ENCODE results near the gene CPLANE2. TPM values are rescaled to one million over a fixed set of nuclear protein-coding genes. Genes with fewer than 3 reads are reported as not detected.

CPLANE2 gene
- total and polyA plus RNA-seq, 2 donors from 2014 or later: 7.9 to 9.4 TPM

GRCh38 chr1:16242556-16243214 is 5.7 kb upstream of the CPLANE2 start:
- Histone ChIP-seq H3K4me1 (ENCODE audit: control insufficient read depth in 2 of 3, insufficient read depth in 2 of 3, low read depth in 1 of 3, low read length in 3 of 3) (peaks cover 1 to 5% (median 2%) of the 10 kb centered on the region in 3 donors), H3K36me3 (ENCODE audit: control insufficient read depth in 2 of 3, insufficient read depth in 3 of 3, low read length in 3 of 3) (peaks cover 0 to 5% (median 0%) of the 10 kb centered on the region in 3 donors), H3K9ac (ENCODE audit: low read length in 3 of 3) (no peak overlapping the region), H3K4me3 (ENCODE audit: low read length in 3 of 3) (no peak overlapping the region), H3K9me3 (ENCODE audit: control insufficient read depth in 2 of 3, insufficient read depth in 1 of 3, low read length in 3 of 3) (no peaks in the 10 kb centered on the region), H3K27me3 (ENCODE audit: control insufficient read depth, insufficient read depth, low read length) (no peaks in the 10 kb centered on the region), H3K27ac (ENCODE audit: low read depth in 2 of 2, low read length in 2 of 2) (no peak overlapping the region)
- intact Hi-C loops (cut with DNase I): loop anchor here (10.0 kb wide), 1 partner anchor 158 kb away; no protein-coding TSS in a partner anchor
- no peak for DNase-seq
- FAIRE-seq: no peak
- TF ChIP-seq CTCF (IDR thresholded peaks at IDR 0.05; ENCODE audit: borderline replicate concordance, extremely low read depth, insufficient read depth): no peak

- DNase-seq (no peak), FAIRE-seq (no peak)
- no peak overlapping the region for H3K27ac ChIP-seq (ENCODE audit: low read depth in 2 of 2, low read length in 2 of 2)
- no peaks in the 10 kb centered on the region for H3K9me3 ChIP-seq (ENCODE audit: control insufficient read depth in 2 of 3, insufficient read depth in 1 of 3, low read length in 3 of 3)
- no peaks in the 10 kb centered on the region for H3K36me3 ChIP-seq (ENCODE audit: control insufficient read depth in 2 of 3, insufficient read depth in 3 of 3, low read length in 3 of 3)
- H3K4me1 ChIP-seq (ENCODE audit: control insufficient read depth in 2 of 3, insufficient read depth in 2 of 3, low read depth in 1 of 3, low read length in 3 of 3): peaks cover 0 to 15% (median 3%) of the 10 kb centered on the region in 3 donors
- no peak for TF ChIP-seq CTCF (IDR thresholded peaks at IDR 0.05; ENCODE audit: borderline replicate concordance, extremely low read depth, insufficient read depth)
- intact Hi-C loops (cut with DNase I): loop anchor here (10.0 kb wide), 1 partner anchor 156 kb away; no protein-coding TSS in a partner anchor
- no peak overlapping the region for H3K4me3 ChIP-seq (ENCODE audit: low read length in 3 of 3)
- H3K9ac ChIP-seq (ENCODE audit: low read length in 3 of 3): no peak overlapping the region
- H3K27me3 ChIP-seq (ENCODE audit: control insufficient read depth, insufficient read depth, low read length): no peaks in the 10 kb centered on the region
These were observed 4.3 kb upstream of the CPLANE2 start for GRCh38 chr1:16241221-16241708.

GRCh38 chr1:16239972-16240491 is 3.0 kb upstream of the CPLANE2 start:
- no peak for FAIRE-seq

More at GRCh38 chr1:16239972-16240491, 3.0 kb upstream of the CPLANE2 start:
- H3K4me3 ChIP-seq (ENCODE audit: low read length in 3 of 3): no peak overlapping the region
- no peak overlapping the region for H3K27ac ChIP-seq (ENCODE audit: low read depth in 2 of 2, low read length in 2 of 2)
- intact Hi-C loops (cut with DNase I): loop anchor here (10.0 kb wide), 1 partner anchor 155 kb away; no protein-coding TSS in a partner anchor
- no peaks in the 10 kb centered on the region for H3K9me3 ChIP-seq (ENCODE audit: control insufficient read depth in 2 of 3, insufficient read depth in 1 of 3, low read length in 3 of 3)
- DNase-seq: no peak
- H3K27me3 ChIP-seq (ENCODE audit: control insufficient read depth, insufficient read depth, low read length): no peaks in the 10 kb centered on the region
- no peak for TF ChIP-seq CTCF (IDR thresholded peaks at IDR 0.05; ENCODE audit: borderline replicate concordance, extremely low read depth, insufficient read depth)
- peaks cover 0 to 18% (median 3%) of the 10 kb centered on the region in 3 donors for H3K4me1 ChIP-seq (ENCODE audit: control insufficient read depth in 2 of 3, insufficient read depth in 2 of 3, low read depth in 1 of 3, low read length in 3 of 3)
- no peaks in the 10 kb centered on the region for H3K36me3 ChIP-seq (ENCODE audit: control insufficient read depth in 2 of 3, insufficient read depth in 3 of 3, low read length in 3 of 3)
- no peak overlapping the region for H3K9ac ChIP-seq (ENCODE audit: low read length in 3 of 3)
